K562 (cell line): ENCODE data around the gene MFSD6. TPM values are rescaled to one million over a fixed set of nuclear protein-coding genes. Genes with fewer than 3 reads are reported as not detected.
A peak's percentile ranks its signal among the peaks of the same experiment; 100 is the strongest.

ENCODE experiments used
- BRD4 ChIP-seq: fragments of 200-600 bp; sonication (generic); IDR thresholded peaks from 2 replicates; pipeline ENCODE4 v1.6.1; 2017; ENCODE audit warnings: inconsistent platforms
- CBX1 ChIP-seq: sonication (generic); IDR thresholded peaks from 2 replicates; pipeline ENCODE4 v1.6.1; 2016; ENCODE audit warnings: antibody characterized with exemption, low read depth, mild to moderate bottlenecking
- FOXK2 ChIP-seq, 2 experiments: fragments of 450-650 bp; IDR thresholded peaks in 1 of 2; conservative IDR thresholded peaks in 1 of 2; 2 replicates each; pipeline ENCODE4 v1.6.1; 2016; ENCODE audit warnings: low read depth in 2 of 2, mild to moderate bottlenecking in 1 of 2
- MYC ChIP-seq, 2 experiments: fragments of 250-450 bp in 1 of 2; sonication (Bioruptor Pico) in 1 of 2; IDR thresholded peaks; 2 replicates each; pipeline versions ENCODE4 v1.5.1 to v1.6.1; 2012 to 2021; ENCODE audit warnings: low read depth in 2 of 2, borderline replicate concordance in 1 of 2, improper control_type of control experiment in 1 of 2, low read length in 1 of 2, mild to moderate bottlenecking in 1 of 2, moderate library complexity in 1 of 2
- NR3C1 ChIP-seq: sonication (generic); formaldehyde crosslinking; IDR thresholded peaks from 2 replicates; pipeline ENCODE4 v1.8.1; 2022; ENCODE audit warnings: missing genetic modification reagents
- POLR2A ChIP-seq: fragments of 450-650 bp; conservative IDR thresholded peaks from 2 replicates; pipeline ENCODE4 v1.6.1; 2016
- RNF219 ChIP-seq: fragments of 250-450 bp; sonication (Bioruptor Pico); IDR thresholded peaks from 2 replicates; pipeline ENCODE4 v1.5.0; 2022; ENCODE audit warnings: mild to moderate bottlenecking
- SMARCB1 ChIP-seq: IDR thresholded peaks from 2 replicates; pipeline ENCODE4 v1.6.1; 2011; ENCODE audit warnings: improper control_type of control experiment, low read depth; ENCODE audit not compliant: insufficient read length
- ZBTB9 ChIP-seq: fragments of 450-650 bp; formaldehyde crosslinking; IDR thresholded peaks from 2 replicates; pipeline ENCODE4 v1.4.0; 2020; ENCODE audit warnings: mild to moderate bottlenecking, moderate library complexity
- polyA plus RNA-seq, 8 experiments: library from polyadenylated mRNA; depleted of rRNA in 4 of 8; stranded (reverse) in 5 of 8; unstranded in 3 of 8; fragments of >200 nt; fragmentation: Nextera tagmentation in 2 of 8; fragmentation: Illumina TruSeq in 1 of 8; extraction: Ambion mirVana in 2 of 8; extraction: Trizol in 1 of 8; gene quantifications; 2 replicates each; pipeline versions ENCODE4 v1.2.1 to v1.2.3, GENCODE V29; 2011 to 2014; ENCODE audit warnings: inconsistent platforms in 1 of 8, missing spikeins in 1 of 8
- total RNA-seq, 7 experiments: library from RNA; depleted of rRNA in 6 of 7; stranded (reverse); fragments of >200 nt in 6 of 7; fragmentation: Illumina TruSeq in 2 of 7; extraction: Trizol in 2 of 7; gene quantifications; 2 replicates each; pipeline versions ENCODE4 v1.2.1 to v1.2.3, GENCODE V29; 2011 to 2021; ENCODE audit warnings: low replicate concordance in 1 of 7
- TF ChIP-seq, protein P1 (sequence below), 3 experiments: fragments of 200-800 bp in 1 of 3; fragments of 250-450 bp in 1 of 3; fragments of 450-650 bp in 1 of 3; sonication (Bioruptor Pico) in 1 of 3; sonication (Bioruptor generic) in 1 of 3; formaldehyde crosslinking in 1 of 3; IDR thresholded peaks; 2 replicates each; pipeline versions ENCODE4 v1.6.1 to v1.8.0; 2016 to 2022; ENCODE audit warnings: mild to moderate bottlenecking in 2 of 3, missing genetic modification characterization in 2 of 3, missing compliant biosample characterization in 1 of 3, moderate library complexity in 1 of 3
- TF ChIP-seq, protein P2 (sequence below): fragments of 250-450 bp; sonication (Bioruptor Pico); IDR thresholded peaks from 2 replicates; pipeline ENCODE4 v1.4.0; 2020; ENCODE audit warnings: borderline replicate concordance

MFSD6 gene
- total and polyA plus RNA-seq, 9 of the 15 experiments (the other 6 are each of a cell fraction or from before 2014, with no cell fraction given) = 1.1 to 7.9 (median 4.4) TPM

- TF ChIP-seq, protein P1, sequence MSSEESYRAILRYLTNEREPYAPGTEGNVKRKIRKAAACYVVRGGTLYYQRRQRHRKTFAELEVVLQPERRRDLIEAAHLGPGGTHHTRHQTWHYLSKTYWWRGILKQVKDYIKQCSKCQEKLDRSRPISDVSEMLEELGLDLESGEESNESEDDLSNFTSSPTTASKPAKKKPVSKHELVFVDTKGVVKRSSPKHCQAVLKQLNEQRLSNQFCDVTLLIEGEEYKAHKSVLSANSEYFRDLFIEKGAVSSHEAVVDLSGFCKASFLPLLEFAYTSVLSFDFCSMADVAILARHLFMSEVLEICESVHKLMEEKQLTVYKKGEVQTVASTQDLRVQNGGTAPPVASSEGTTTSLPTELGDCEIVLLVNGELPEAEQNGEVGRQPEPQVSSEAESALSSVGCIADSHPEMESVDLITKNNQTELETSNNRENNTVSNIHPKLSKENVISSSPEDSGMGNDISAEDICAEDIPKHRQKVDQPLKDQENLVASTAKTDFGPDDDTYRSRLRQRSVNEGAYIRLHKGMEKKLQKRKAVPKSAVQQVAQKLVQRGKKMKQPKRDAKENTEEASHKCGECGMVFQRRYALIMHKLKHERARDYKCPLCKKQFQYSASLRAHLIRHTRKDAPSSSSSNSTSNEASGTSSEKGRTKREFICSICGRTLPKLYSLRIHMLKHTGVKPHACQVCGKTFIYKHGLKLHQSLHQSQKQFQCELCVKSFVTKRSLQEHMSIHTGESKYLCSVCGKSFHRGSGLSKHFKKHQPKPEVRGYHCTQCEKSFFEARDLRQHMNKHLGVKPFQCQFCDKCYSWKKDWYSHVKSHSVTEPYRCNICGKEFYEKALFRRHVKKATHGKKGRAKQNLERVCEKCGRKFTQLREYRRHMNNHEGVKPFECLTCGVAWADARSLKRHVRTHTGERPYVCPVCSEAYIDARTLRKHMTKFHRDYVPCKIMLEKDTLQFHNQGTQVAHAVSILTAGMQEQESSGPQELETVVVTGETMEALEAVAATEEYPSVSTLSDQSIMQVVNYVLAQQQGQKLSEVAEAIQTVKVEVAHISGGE (CRISPR knock-in tag; IDR thresholded peaks at IDR 0.05) = no peak
- no peak for TF ChIP-seq MYC (IDR thresholded peaks at IDR 0.05; ENCODE audit: low read depth, low read length)
- TF ChIP-seq MYC (CRISPR knock-in tag; IDR thresholded peaks at IDR 0.05; ENCODE audit: borderline replicate concordance, low read depth) = no peak
- TF ChIP-seq SMARCB1 = no peak
- TF ChIP-seq CBX1 = no peak
- TF ChIP-seq BRD4 = no peak
- no peak for TF ChIP-seq POLR2A
- no peak for TF ChIP-seq RNF219
- TF ChIP-seq, protein P2, sequence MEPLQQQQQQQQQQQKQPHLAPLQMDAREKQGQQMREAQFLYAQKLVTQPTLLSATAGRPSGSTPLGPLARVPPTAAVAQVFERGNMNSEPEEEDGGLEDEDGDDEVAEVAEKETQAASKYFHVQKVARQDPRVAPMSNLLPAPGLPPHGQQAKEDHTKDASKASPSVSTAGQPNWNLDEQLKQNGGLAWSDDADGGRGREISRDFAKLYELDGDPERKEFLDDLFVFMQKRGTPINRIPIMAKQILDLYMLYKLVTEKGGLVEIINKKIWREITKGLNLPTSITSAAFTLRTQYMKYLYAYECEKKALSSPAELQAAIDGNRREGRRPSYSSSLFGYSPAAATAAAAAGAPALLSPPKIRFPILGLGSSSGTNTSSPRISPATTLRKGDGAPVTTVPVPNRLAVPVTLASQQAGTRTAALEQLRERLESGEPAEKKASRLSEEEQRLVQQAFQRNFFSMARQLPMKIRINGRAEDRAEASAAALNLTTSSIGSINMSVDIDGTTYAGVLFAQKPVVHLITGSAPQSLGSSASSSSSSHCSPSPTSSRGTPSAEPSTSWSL (CRISPR knock-in tag) = no peak
- TF ChIP-seq FOXK2 (conservative IDR thresholded peaks at IDR 0.05 in 1 of 2, IDR thresholded peaks at IDR 0.05 in 1 of 2; ENCODE audit: low read depth in 2 of 2) = no peak
- TF ChIP-seq NR3C1 (CRISPR knock-in tag) = no peak
- TF ChIP-seq ZBTB9 (CRISPR knock-in tag) = peak; percentile 74; the same call in 1 of the 2 replicates
These were observed 54.5 kb downstream of the MFSD6 start (continued) for GRCh38 chr2:190462611-190463010.
